GM23338 (cell line): Measurements from ENCODE around the gene NLRP9. TPM values are rescaled to one million over a fixed set of nuclear protein-coding genes. Genes with fewer than 3 reads are reported as not detected.

Experiments used
- ATAC-seq: fragments of 200-7000 bp; cut with Tn5 transposase; 3 replicates; pipeline ENCODE4 v1.9.1; 2020
- DNase-seq: peaks from one replicate; pipeline ENCODE4 v3.0.0-alpha.2; 2015; ENCODE audit warnings: low spot score
- H2AFZ ChIP-seq: fragments of 200-600 bp; sonication (generic); 2 replicates; pipeline ENCODE4 v1.8.0; 2016; ENCODE audit warnings: antibody characterized with exemption, mild to moderate bottlenecking, moderate library complexity
- H3F3A ChIP-seq: fragments of 200-600 bp; sonication (generic); replicated peaks from 2 replicates; pipeline ENCODE4 v1.8.0; 2017; ENCODE audit warnings: antibody characterized with exemption, mixed run types, low read depth
- H3K27ac ChIP-seq: fragments of 200-600 bp; sonication (generic); 2 replicates; pipeline ENCODE4 v1.6.1; 2016; ENCODE audit warnings: low read depth
- H3K27me3 ChIP-seq: fragments of 200-600 bp; sonication (generic); 2 replicates; pipeline ENCODE4 v1.8.0; 2016; ENCODE audit warnings: mild to moderate bottlenecking, mixed run types, moderate library complexity; ENCODE audit not compliant: insufficient read depth
- H3K36me3 ChIP-seq: fragments of 200-600 bp; sonication (generic); 2 replicates; pipeline ENCODE4 v1.8.0; 2016; ENCODE audit warnings: mild to moderate bottlenecking; ENCODE audit not compliant: insufficient read depth
- H3K4me1 ChIP-seq: fragments of 200-600 bp; sonication (generic); 2 replicates; pipeline ENCODE4 v1.8.0; 2016; ENCODE audit warnings: mild to moderate bottlenecking, moderate library complexity; ENCODE audit not compliant: insufficient read depth
- H3K4me2 ChIP-seq: fragments of 200-600 bp; sonication (generic); 2 replicates; pipeline ENCODE4 v1.7.1; 2017; ENCODE audit warnings: mixed run types
- H3K4me3 ChIP-seq: fragments of 200-600 bp; sonication (generic); 2 replicates; pipeline ENCODE4 v1.6.1; 2016; ENCODE audit warnings: mixed run types
- H3K79me2 ChIP-seq: fragments of 200-600 bp; sonication (generic); replicated peaks from 2 replicates; pipeline ENCODE4 v1.8.0; 2017; ENCODE audit warnings: mild to moderate bottlenecking; ENCODE audit not compliant: insufficient read depth
- H3K9me2 ChIP-seq: fragments of 200-600 bp; sonication (generic); 2 replicates; pipeline ENCODE4 v1.8.0; 2017; ENCODE audit not compliant: insufficient read depth
- H4K20me1 ChIP-seq: fragments of 200-600 bp; sonication (generic); replicated peaks from 2 replicates; pipeline ENCODE4 v1.8.0; 2017; ENCODE audit warnings: mild to moderate bottlenecking; ENCODE audit not compliant: insufficient read depth
- H3K27ac Mint-ChIP-seq: 2 replicates; pipeline ENCODE4 v1.8.0; 2020; ENCODE audit warnings: inconsistent platforms, mild to moderate bottlenecking, moderate library complexity, mixed read lengths
- H3K27me3 Mint-ChIP-seq: 3 replicates; pipeline ENCODE4 v1.8.0; 2022; ENCODE audit warnings: low read depth, mild to moderate bottlenecking, moderate library complexity, mixed read lengths, inconsistent platforms; ENCODE audit not compliant: insufficient read depth, poor library complexity
- H3K36me3 Mint-ChIP-seq: 3 replicates; pipeline ENCODE4 v1.8.0; 2021; ENCODE audit warnings: low read depth, mild to moderate bottlenecking, inconsistent platforms, moderate library complexity, mixed read lengths
- H3K4me1 Mint-ChIP-seq: 3 replicates; pipeline ENCODE4 v1.8.0; 2020; ENCODE audit warnings: mild to moderate bottlenecking, inconsistent platforms, mixed read lengths
- H3K4me3 Mint-ChIP-seq: 3 replicates; pipeline ENCODE4 v1.8.0; 2021; ENCODE audit warnings: moderate library complexity, mild to moderate bottlenecking, inconsistent platforms, mixed read lengths
- H3K9me3 Mint-ChIP-seq: 3 replicates; pipeline ENCODE4 v1.8.0; 2020; ENCODE audit warnings: moderate library complexity, mild to moderate bottlenecking, inconsistent platforms, mixed read lengths
- CREB1 ChIP-seq: fragments of 250-450 bp; sonication (Bioruptor Pico); IDR thresholded peaks from 2 replicates; pipeline ENCODE4 v1.5.0; 2020; ENCODE audit warnings: low read depth, mild to moderate bottlenecking, moderate library complexity
- CTCF ChIP-seq, 2 experiments: fragments of 200-600 bp in 1 of 2; sonication (generic) in 1 of 2; conservative IDR thresholded peaks; 2 replicates each; pipeline versions ENCODE4 v1.5.1 to v1.6.1; 2016 to 2017; ENCODE audit warnings: antibody characterized with exemption in 2 of 2, low read depth in 2 of 2, mild to moderate bottlenecking in 2 of 2, moderate library complexity in 1 of 2
- ETS1 ChIP-seq: IDR thresholded peaks from 2 replicates; pipeline ENCODE4 v1.6.1; 2016; ENCODE audit warnings: antibody characterized with exemption
- EZH2 ChIP-seq: fragments of 200-600 bp; sonication (generic); IDR thresholded peaks from one replicate; pipeline ENCODE4 v1.8.0; 2017; ENCODE audit warnings: antibody characterized with exemption, mild to moderate bottlenecking, low read depth; ENCODE audit not compliant: unreplicated experiment
- EZH2phosphoT487 ChIP-seq: fragments of 200-600 bp; sonication (generic); IDR thresholded peaks from one replicate; pipeline ENCODE4 v1.8.1; 2018; ENCODE audit warnings: antibody characterized with exemption; ENCODE audit not compliant: unreplicated experiment
- NANOG ChIP-seq: IDR thresholded peaks from 2 replicates; pipeline ENCODE4 v1.6.1; 2016; ENCODE audit warnings: antibody characterized with exemption, borderline replicate concordance
- STAT1 ChIP-seq: IDR thresholded peaks from one replicate; pipeline ENCODE4 v1.6.1; 2016; ENCODE audit warnings: antibody characterized with exemption; ENCODE audit not compliant: unreplicated experiment
- ZNF114 ChIP-seq: fragments of 250-450 bp; sonication (Bioruptor Pico); IDR thresholded peaks from 2 replicates; pipeline ENCODE4 v1.5.0; 2020; ENCODE audit warnings: mild to moderate bottlenecking, moderate library complexity
- ZNF331 ChIP-seq: fragments of 250-450 bp; sonication (Bioruptor Pico); IDR thresholded peaks from 2 replicates; pipeline ENCODE4 v1.5.0; 2020; ENCODE audit warnings: low read depth, mild to moderate bottlenecking, moderate library complexity
- ZNF462 ChIP-seq: fragments of 250-450 bp; sonication (Bioruptor Pico); IDR thresholded peaks from 2 replicates; pipeline ENCODE4 v1.5.0; 2020; ENCODE audit warnings: mild to moderate bottlenecking, moderate library complexity
- polyA plus RNA-seq: library from polyadenylated mRNA; unstranded; fragments of >200 nt; fragmentation: Nextera tagmentation; extraction: Ambion mirVana; gene quantifications from 2 replicates; pipeline ENCODE4 v1.2.1, GENCODE V29; 2016
- total RNA-seq: library from RNA; depleted of rRNA; stranded (reverse); fragments of >200 nt; shearing (Covaris generic); gene quantifications from 2 replicates; pipeline ENCODE4 v1.2.3, GENCODE V29; 2014

The NLRP9 gene
- total and polyA plus RNA-seq, 2 experiments from 2014 or later: not detected

- no peak for TF ChIP-seq EZH2
Observed at GRCh38 chr19:55661826-55662225, 76.4 kb downstream of the NLRP9 start (continued).

GRCh38 chr19:55660991-55661390, 77.2 kb downstream of the NLRP9 start:
- Histone ChIP-seq H3K36me3 (peaks cover 29% of the 10 kb centered on the region), H3K79me2 (peaks cover 94% of the 10 kb centered on the region), H2AFZ (no peak overlapping the region), H3K4me1 (peaks cover 26% of the 10 kb centered on the region), H3K9me2 (no peaks in the 10 kb centered on the region), H3K27me3 (no peaks in the 10 kb centered on the region), H4K20me1 (peaks cover 60% of the 10 kb centered on the region), H3K4me3 (no peak overlapping the region), H3K4me2 (no peak overlapping the region), H3F3A (peaks cover 14% of the 10 kb centered on the region), H3K27ac (no peak overlapping the region)
- no peak overlapping the region for H3K4me3 Mint-ChIP-seq
- peaks cover 17% of the 10 kb centered on the region for H3K27me3 Mint-ChIP-seq
- peaks cover 33% of the 10 kb centered on the region for H3K4me1 Mint-ChIP-seq
- DNase-seq (no peak), ATAC-seq (no peak)
- no peaks in the 10 kb centered on the region; the same call in 1 of the 3 replicates for H3K9me3 Mint-ChIP-seq
- no peak for TF ChIP-seq CREB1 (CRISPR knock-in tag)
- TF ChIP-seq STAT1: no peak
- TF ChIP-seq EZH2phosphoT487: no peak
- no peak for TF ChIP-seq ZNF114 (CRISPR knock-in tag)
- no peak for TF ChIP-seq CTCF (conservative IDR thresholded peaks at IDR 0.05; ENCODE audit: low read depth in 2 of 2)
- TF ChIP-seq ZNF331 (CRISPR knock-in tag): no peak
- no peak for TF ChIP-seq NANOG
- TF ChIP-seq ETS1: no peak
- peaks cover 81% of the 10 kb centered on the region for H3K36me3 Mint-ChIP-seq
- no peak overlapping the region for H3K27ac Mint-ChIP-seq

- H3K9me2 ChIP-seq: no peaks in the 10 kb centered on the region
- no peaks in the 10 kb centered on the region for H3K27me3 ChIP-seq
- Mint-ChIP-seq H3K27me3 (peaks cover 15% of the 10 kb centered on the region), H3K9me3 (no peaks in the 10 kb centered on the region; the same call in 1 of the 3 replicates), H3K27ac (no peak overlapping the region), H3K4me1 (peaks cover 36% of the 10 kb centered on the region), H3K36me3 (peaks cover 81% of the 10 kb centered on the region), H3K4me3 (no peak overlapping the region)
- H3K36me3 ChIP-seq: peaks cover 29% of the 10 kb centered on the region
- H3K27ac ChIP-seq: no peak overlapping the region
- H3K4me3 ChIP-seq: no peak overlapping the region
- peaks cover 62% of the 10 kb centered on the region for H4K20me1 ChIP-seq
- peaks cover 18% of the 10 kb centered on the region for H3F3A ChIP-seq
- no peak for DNase-seq
- no peak overlapping the region for H2AFZ ChIP-seq
- no peak for ATAC-seq
- H3K4me1 ChIP-seq: peaks cover 27% of the 10 kb centered on the region
- peaks cover 94% of the 10 kb centered on the region for H3K79me2 ChIP-seq
- H3K4me2 ChIP-seq: no peak overlapping the region
- no peak for TF ChIP-seq ETS1
- no peak for TF ChIP-seq ZNF462
Observed at GRCh38 chr19:55660404-55660803, 77.8 kb downstream of the NLRP9 start.
